HepG2 (cell line): ENCODE measurements around the gene MYL9. TPM values are rescaled to one million over a fixed set of nuclear protein-coding genes. Genes with fewer than 3 reads are reported as not detected.

Source experiments
- FOXP4 ChIP-seq: sonication (generic); formaldehyde crosslinking; IDR thresholded peaks from 2 replicates; pipeline ENCODE4 v1.4.0; 2020; ENCODE audit warnings: missing genetic modification reagents
- HNRNPH1 ChIP-seq: fragments of 200-400 bp; formaldehyde crosslinking; optimal IDR thresholded peaks from 2 replicates; pipeline ENCODE3; 2017; ENCODE audit warnings: mild to moderate bottlenecking, low read depth, low read length
- MTF1 ChIP-seq: sonication (generic); formaldehyde crosslinking; IDR thresholded peaks from 2 replicates; pipeline ENCODE4 v1.5.0; 2020; ENCODE audit warnings: missing genetic modification reagents
- NR2F1 ChIP-seq, 2 experiments: fragments of 450-650 bp in 1 of 2; formaldehyde crosslinking in 1 of 2; IDR thresholded peaks; 2 replicates each; pipeline versions ENCODE4 v1.5.0 to v1.6.1; 2016 to 2020; ENCODE audit warnings: mild to moderate bottlenecking in 1 of 2, missing compliant biosample characterization in 1 of 2, missing genetic modification reagents in 1 of 2, moderate library complexity in 1 of 2
- PLSCR1 ChIP-seq: sonication (generic); formaldehyde crosslinking; IDR thresholded peaks from 2 replicates; pipeline ENCODE4 v1.5.0; 2020; ENCODE audit warnings: missing genetic modification reagents, mild to moderate bottlenecking, borderline replicate concordance
- REXO4 ChIP-seq: sonication (generic); formaldehyde crosslinking; IDR thresholded peaks from 2 replicates; pipeline ENCODE4 v1.8.0; 2022; ENCODE audit warnings: missing genetic modification reagents, mild to moderate bottlenecking, borderline replicate concordance
- TARDBP ChIP-seq: sonication (generic); formaldehyde crosslinking; IDR thresholded peaks from 2 replicates; pipeline ENCODE4 v1.8.0; 2022; ENCODE audit warnings: mild to moderate bottlenecking, missing genetic modification reagents
- ZBTB42 ChIP-seq: sonication (generic); formaldehyde crosslinking; IDR thresholded peaks from 2 replicates; pipeline ENCODE4 v1.5.0; 2020; ENCODE audit warnings: mild to moderate bottlenecking, missing genetic modification reagents
- ZNF12 ChIP-seq: sonication (generic); formaldehyde crosslinking; IDR thresholded peaks from 2 replicates; pipeline ENCODE4 v1.5.0; 2020; ENCODE audit warnings: missing genetic modification reagents
- ZNF251 ChIP-seq: sonication (generic); formaldehyde crosslinking; IDR thresholded peaks from 2 replicates; pipeline ENCODE4 v1.9.0; 2021; ENCODE audit warnings: mild to moderate bottlenecking, missing genetic modification reagents
- ZNF781 ChIP-seq: sonication (generic); formaldehyde crosslinking; IDR thresholded peaks from 2 replicates; pipeline ENCODE4 v1.5.1; 2020; ENCODE audit warnings: borderline replicate concordance, mild to moderate bottlenecking, missing genetic modification reagents; ENCODE audit errors: not compliant biosample characterization
- ZNF792 ChIP-seq: IDR thresholded peaks from 2 replicates; pipeline ENCODE4 v1.6.1; 2016
- polyA plus RNA-seq, 8 experiments: library from polyadenylated mRNA; depleted of rRNA in 3 of 8; stranded (reverse) in 7 of 8; unstranded in 1 of 8; fragments of >200 nt; fragmentation: Illumina TruSeq in 4 of 8; extraction: Trizol in 4 of 8; gene quantifications; 2 replicates each; pipeline versions ENCODE4 v1.2.1 to v1.2.3, GENCODE V29; 2011 to 2016; ENCODE audit warnings: low read depth in 4 of 8, missing spikeins in 1 of 8, mixed read lengths in 1 of 8; ENCODE audit not compliant: insufficient read depth in 1 of 8
- total RNA-seq, 5 experiments: library from RNA; depleted of rRNA; stranded (reverse); fragments of >200 nt; fragmentation: Illumina TruSeq; extraction: Trizol; gene quantifications; 2 replicates each; pipeline ENCODE4 v1.2.3, GENCODE V29; 2016; ENCODE audit warnings: low read depth in 1 of 5
- TF ChIP-seq, protein P1 (sequence below): sonication (generic); formaldehyde crosslinking; IDR thresholded peaks from 2 replicates; pipeline ENCODE4 v1.5.1; 2020; ENCODE audit warnings: missing genetic modification reagents, mild to moderate bottlenecking, borderline replicate concordance
- TF ChIP-seq, protein P2 (sequence below): IDR thresholded peaks from 2 replicates; pipeline ENCODE4 v1.6.1; 2016; ENCODE audit warnings: missing compliant biosample characterization, missing genetic modification reagents, borderline replicate concordance
- TF ChIP-seq, protein P3 (sequence below): sonication (generic); formaldehyde crosslinking; IDR thresholded peaks from 2 replicates; pipeline ENCODE4 v1.4.0; 2020; ENCODE audit warnings: mild to moderate bottlenecking, missing genetic modification reagents
- TF ChIP-seq, protein P4 (sequence below): sonication (generic); formaldehyde crosslinking; IDR thresholded peaks from 2 replicates; pipeline ENCODE4 v1.4.0; 2020; ENCODE audit warnings: missing genetic modification reagents
- TF ChIP-seq, protein P5 (sequence below): sonication (generic); formaldehyde crosslinking; IDR thresholded peaks from 2 replicates; pipeline ENCODE4 v1.4.0; 2020; ENCODE audit warnings: mild to moderate bottlenecking, missing genetic modification reagents

MYL9 gene
- total and polyA plus RNA-seq, 2 of the 13 experiments (the other 11 are each of a cell fraction or from before 2014, with no cell fraction given) = 0.87 to 2.2 TPM

DNA sequence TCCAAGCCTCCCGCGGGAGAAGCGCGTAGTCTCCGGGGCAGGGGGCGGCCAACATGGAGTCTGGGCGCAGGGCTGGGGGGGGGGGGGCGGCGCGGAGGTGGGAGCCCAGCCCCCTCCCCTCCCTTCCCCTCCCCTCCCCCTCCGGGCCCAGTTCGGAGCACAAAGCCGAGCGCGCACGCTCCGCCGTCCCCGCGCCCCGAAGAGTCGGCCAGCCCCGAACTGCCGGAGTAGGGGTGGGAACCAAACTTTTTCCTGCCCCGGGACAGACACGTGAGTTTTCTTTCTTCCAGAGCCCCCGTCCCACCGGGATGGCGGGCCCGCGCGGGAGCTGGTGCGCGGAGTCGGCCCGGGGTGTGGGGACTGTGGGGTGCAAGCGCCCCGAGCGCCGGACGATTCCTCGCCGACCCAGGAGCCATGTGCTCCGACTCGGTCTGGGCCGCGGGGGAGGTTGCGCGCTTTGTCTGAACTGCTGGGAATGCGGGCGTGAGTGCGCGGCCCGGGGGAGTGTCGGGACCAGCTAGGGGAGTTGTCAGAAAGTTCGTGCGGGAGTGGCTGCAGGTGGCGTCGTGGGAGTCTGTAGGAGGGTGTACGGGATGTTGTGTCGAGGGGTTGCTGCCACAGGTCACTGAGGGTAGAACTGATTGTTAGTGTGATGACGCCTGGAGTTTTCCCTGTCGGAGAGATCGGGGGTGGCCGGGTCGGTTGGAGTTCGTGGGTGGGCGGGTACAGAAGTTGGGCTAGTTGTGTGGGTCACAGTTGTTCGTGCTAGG, 33.2 kb downstream of the MYL9 start (continued):
- TF ChIP-seq, protein P1, sequence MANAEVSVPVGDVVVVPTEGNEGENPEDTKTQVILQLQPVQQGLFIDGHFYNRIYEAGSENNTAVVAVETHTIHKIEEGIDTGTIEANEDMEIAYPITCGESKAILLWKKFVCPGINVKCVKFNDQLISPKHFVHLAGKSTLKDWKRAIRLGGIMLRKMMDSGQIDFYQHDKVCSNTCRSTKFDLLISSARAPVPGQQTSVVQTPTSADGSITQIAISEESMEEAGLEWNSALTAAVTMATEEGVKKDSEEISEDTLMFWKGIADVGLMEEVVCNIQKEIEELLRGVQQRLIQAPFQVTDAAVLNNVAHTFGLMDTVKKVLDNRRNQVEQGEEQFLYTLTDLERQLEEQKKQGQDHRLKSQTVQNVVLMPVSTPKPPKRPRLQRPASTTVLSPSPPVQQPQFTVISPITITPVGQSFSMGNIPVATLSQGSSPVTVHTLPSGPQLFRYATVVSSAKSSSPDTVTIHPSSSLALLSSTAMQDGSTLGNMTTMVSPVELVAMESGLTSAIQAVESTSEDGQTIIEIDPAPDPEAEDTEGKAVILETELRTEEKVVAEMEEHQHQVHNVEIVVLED (CRISPR knock-in tag) = peak; percentile 45
- TF ChIP-seq, protein P2, sequence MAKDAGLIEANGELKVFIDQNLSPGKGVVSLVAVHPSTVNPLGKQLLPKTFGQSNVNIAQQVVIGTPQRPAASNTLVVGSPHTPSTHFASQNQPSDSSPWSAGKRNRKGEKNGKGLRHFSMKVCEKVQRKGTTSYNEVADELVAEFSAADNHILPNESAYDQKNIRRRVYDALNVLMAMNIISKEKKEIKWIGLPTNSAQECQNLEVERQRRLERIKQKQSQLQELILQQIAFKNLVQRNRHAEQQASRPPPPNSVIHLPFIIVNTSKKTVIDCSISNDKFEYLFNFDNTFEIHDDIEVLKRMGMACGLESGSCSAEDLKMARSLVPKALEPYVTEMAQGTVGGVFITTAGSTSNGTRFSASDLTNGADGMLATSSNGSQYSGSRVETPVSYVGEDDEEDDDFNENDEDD (CRISPR knock-in tag) = peak; percentile 87
- TF ChIP-seq ZNF792 = peak; percentile 36; the same call in 1 of the 2 replicates
- TF ChIP-seq, protein P3, sequence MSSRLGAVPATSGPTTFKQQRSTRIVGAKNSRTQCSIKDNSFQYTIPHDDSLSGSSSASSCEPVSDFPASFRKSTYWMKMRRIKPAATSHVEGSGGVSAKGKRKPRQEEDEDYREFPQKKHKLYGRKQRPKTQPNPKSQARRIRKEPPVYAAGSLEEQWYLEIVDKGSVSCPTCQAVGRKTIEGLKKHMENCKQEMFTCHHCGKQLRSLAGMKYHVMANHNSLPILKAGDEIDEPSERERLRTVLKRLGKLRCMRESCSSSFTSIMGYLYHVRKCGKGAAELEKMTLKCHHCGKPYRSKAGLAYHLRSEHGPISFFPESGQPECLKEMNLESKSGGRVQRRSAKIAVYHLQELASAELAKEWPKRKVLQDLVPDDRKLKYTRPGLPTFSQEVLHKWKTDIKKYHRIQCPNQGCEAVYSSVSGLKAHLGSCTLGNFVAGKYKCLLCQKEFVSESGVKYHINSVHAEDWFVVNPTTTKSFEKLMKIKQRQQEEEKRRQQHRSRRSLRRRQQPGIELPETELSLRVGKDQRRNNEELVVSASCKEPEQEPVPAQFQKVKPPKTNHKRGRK = no peak
- 0 out of 2 replicates have a peak, but pooled peaks have one; percentile 30 for TF ChIP-seq PLSCR1 (CRISPR knock-in tag)
- TF ChIP-seq MTF1 (CRISPR knock-in tag) = no peak; the same call in 1 of the 2 replicates
- TF ChIP-seq HNRNPH1 = no peak
- TF ChIP-seq REXO4 (CRISPR knock-in tag) = no peak
- no peak for TF ChIP-seq ZNF12 (CRISPR knock-in tag)
- TF ChIP-seq TARDBP = no peak
- peak; percentile 70; the same call in 1 of the 2 replicates for TF ChIP-seq ZBTB42
- TF ChIP-seq ZNF251 (CRISPR knock-in tag) = no peak
- TF ChIP-seq ZNF781 (CRISPR knock-in tag) = peak; percentile 75
- TF ChIP-seq, protein P4, sequence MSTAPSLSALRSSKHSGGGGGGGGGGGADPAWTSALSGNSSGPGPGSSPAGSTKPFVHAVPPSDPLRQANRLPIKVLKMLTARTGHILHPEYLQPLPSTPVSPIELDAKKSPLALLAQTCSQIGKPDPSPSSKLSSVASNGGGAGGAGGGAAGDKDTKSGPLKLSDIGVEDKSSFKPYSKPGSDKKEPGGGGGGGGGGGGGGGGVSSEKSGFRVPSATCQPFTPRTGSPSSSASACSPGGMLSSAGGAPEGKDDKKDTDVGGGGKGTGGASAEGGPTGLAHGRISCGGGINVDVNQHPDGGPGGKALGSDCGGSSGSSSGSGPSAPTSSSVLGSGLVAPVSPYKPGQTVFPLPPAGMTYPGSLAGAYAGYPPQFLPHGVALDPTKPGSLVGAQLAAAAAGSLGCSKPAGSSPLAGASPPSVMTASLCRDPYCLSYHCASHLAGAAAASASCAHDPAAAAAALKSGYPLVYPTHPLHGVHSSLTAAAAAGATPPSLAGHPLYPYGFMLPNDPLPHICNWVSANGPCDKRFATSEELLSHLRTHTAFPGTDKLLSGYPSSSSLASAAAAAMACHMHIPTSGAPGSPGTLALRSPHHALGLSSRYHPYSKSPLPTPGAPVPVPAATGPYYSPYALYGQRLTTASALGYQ (CRISPR knock-in tag) = no peak
- TF ChIP-seq, protein P5, sequence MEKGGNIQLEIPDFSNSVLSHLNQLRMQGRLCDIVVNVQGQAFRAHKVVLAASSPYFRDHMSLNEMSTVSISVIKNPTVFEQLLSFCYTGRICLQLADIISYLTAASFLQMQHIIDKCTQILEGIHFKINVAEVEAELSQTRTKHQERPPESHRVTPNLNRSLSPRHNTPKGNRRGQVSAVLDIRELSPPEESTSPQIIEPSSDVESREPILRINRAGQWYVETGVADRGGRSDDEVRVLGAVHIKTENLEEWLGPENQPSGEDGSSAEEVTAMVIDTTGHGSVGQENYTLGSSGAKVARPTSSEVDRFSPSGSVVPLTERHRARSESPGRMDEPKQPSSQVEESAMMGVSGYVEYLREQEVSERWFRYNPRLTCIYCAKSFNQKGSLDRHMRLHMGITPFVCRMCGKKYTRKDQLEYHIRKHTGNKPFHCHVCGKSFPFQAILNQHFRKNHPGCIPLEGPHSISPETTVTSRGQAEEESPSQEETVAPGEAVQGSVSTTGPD (CRISPR knock-in tag) = no peak
- no peak for TF ChIP-seq NR2F1 (CRISPR knock-in tag; IDR thresholded peaks at IDR 0.05)
- 0 out of 2 replicates have a peak, but pooled peaks have one; percentile 10 for TF ChIP-seq FOXP4
